Activated T-helper 9 cell treated with anti-CD3 and anti-CD28 coated beads, Interleukin-2, amount 50 U/mL, for 16 hours (primary cell): ENCODE results near the gene VENTX.

Experiments used
- DNase-seq: peaks from one replicate; pipeline ENCODE4 v3.0.0-alpha.2; 2020; ENCODE audit warnings: low read depth

Gene VENTX

GRCh38 chr10:133236401-133237240, 1.0 kb upstream of the VENTX start:
- no peak for DNase-seq

DNA sequence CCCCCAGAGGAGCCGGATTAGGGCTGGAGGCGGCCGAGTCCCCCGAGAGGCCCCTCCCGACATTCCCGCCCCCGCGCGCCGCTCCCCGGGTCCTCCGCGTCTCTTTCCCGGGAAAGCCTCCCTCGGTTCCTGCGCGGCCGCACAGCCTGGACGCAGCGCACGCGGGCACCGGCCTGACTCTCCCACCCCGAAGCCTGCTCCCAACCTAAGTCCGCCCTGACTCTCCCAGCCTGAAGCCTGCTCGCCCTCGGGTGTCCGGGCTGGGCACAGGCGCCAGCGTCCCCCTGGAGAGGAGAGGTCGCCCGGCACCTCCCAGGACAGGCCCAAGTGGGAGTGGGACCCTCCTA, 441 bp upstream of the VENTX start:
- DNase-seq, result no peak

GRCh38 chr10:133238466-133238804, 780 bp downstream of the VENTX start:
- DNase-seq, result no peak

DNA sequence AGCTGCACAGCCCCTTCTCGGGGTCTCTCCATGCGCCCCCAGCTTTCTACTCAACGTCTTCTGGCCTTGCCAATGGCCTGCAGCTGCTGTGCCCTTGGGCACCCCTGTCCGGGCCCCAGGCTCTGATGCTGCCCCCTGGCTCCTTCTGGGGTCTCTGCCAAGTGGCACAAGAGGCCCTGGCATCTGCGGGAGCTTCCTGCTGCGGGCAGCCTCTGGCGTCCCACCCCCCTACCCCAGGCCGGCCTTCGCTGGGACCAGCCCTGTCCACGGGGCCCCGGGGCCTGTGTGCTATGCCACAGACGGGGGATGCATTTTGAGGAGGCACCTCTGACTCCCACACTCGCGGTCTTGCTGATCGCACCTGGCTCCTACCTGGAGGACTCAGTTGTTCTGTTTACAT, 2.3 kb downstream of the VENTX start:
- no peak for DNase-seq

DNA sequence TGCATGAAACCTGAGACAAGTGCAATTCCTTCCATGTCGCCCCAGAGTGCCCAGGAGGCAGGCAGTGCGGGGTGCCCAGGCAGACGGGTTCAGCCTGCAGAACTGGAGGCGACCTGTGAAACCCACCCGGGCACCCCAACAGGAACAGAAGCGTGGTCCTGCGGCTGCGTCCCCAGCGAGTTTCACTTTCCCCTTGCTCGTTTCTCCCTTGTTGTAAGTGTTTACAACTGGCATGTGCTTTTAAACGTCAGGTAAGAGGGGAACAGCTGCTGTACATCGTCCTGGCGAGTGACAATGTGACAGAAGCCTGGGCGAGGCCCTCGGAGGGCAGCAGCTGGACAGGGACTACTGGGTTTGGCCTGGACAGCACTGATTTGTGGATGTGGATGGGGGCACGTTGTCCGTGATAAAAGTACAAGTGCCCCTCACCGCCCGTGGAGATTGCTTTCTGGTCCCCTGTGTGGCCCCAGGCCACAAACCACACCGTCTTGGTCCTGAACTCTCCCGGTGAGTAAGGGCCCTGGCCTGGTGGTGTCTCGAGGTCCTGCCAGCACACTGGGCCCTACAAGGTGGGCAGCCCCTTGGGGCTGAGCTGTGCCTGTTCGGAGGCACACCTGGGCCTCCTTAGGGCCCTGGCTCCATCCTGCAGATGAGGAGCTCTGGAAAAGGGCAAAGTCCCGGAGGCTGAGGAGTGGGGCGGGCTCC, 4.0 kb downstream of the VENTX start:
- DNase-seq, result no peak

DNA sequence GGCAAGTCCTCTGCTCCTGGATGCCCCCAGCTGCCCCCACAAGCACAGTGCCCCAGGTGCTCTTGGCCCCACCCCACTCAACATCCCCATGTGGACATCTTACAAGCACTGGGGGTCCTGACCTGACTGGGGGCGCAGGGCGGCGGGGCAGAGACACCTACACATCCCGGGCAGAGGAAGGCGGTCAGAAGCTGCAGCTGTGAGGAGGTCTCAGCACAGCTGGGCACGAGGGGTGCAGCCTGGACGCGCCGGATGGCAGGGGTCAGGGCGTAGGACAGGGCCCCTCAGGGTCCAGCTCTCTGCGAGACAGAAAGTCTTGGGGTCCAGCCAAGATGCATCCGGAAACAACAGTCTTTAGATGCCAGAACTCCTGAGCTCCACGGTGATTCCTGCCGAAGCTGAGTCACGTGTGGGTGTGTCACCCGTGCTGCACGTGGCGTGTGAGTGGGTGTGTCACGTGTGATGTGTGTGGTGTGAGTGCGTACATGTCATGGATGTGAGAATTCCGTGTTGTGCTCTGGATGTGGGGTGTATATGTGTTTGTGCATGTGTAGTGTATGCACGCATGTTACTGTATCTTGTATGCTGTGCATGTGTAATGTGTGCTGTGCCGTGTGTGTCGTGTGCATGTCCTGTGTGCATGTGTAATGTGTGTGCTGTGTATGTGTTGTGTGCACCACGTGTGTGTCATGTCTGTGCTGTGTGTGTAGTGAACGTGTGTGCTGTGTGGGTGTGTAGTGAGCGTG, 5.1 kb downstream of the VENTX start:
- DNase-seq, result no peak

GRCh38 chr10:133243593-133243992, 5.9 kb downstream of the VENTX start:
- DNase-seq, result no peak

- DNase-seq, result no peak
These were observed 8.0 kb downstream of the VENTX start for GRCh38 chr10:133245439-133246235.

DNA sequence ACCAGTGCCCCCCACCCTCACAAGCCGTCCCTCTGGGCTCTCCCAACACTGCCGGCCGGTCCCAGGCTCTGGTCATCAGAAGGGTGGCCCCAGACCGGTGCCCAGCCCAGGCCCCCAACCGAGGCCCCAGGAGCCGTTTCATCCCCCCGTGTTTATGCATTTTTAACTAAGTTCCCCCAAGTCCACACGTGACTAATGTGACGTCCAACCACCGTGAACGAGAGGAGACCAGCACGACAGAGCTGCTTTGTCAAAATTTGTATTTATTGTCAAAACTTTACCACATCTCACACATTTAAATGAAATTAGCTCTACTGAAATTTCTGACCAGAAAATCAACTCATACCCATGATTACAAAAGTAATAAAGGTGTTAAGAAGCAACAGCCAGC, 8.6 kb downstream of the VENTX start:
- DNase-seq, result no peak

- DNase-seq, result no peak
These were observed 10.2 kb downstream of the VENTX start for GRCh38 chr10:133247681-133248333.

GRCh38 chr10:133248334-133248715, 10.7 kb downstream of the VENTX start:
- no peak for DNase-seq

DNA sequence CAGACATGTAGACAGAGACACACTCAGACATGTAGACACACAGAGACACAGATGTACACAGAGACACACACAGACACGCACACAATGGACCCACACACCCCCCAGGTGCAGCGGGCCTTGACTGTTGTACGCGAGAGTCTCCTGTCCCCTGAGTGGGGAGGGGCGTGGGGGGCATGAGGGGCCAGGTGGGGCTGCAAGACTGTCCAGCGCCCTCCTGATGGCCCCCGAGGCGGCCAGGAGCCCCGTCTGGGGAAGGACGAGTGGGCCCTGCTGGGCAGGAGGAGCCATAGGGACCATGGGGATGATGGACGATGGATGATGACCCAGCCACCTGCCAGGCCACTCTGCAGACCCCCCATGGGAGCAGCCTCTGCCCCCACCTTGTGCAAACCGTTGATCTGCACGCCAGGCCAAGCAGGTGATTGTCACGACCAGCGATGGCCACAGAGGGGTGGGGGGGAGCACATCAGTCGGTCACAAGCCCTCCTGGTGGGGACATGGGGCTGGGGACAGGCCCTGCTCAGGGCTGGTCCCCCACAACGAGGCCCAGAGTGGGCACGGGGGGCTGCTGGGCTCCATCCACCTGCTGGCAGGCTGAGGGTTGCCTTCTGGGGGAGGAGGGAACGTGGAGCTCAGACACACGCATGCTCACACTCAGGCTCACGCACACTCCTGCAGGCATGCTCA, 11.6 kb downstream of the VENTX start:
- DNase-seq, result no peak

GRCh38 chr10:133249975-133250754, 12.5 kb downstream of the VENTX start:
- DNase-seq, result no peak

GRCh38 chr10:133251388-133252222, 13.9 kb downstream of the VENTX start:
- DNase-seq, result no peak

DNA sequence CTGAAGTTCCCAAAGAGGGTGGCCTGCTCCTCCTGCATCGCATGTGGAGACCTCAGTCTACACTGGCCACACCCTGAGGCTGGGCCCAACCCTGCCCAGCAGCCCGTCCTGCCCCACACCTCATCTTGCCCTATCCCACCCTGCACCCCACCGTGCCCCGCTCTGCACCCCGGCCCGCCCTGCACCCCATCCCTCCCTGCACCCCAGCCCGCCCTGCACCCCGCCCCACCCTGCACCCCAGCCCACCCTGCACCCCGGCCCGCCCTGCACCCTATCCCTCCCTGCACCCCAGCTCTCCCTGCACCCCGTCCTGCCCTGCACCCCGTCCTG, 14.5 kb downstream of the VENTX start:
- no peak for DNase-seq

- no peak for DNase-seq
These were observed 15.8 kb downstream of the VENTX start for GRCh38 chr10:133253361-133253955.

- no peak for DNase-seq
These were observed 16.9 kb downstream of the VENTX start for GRCh38 chr10:133254421-133255120.

DNA sequence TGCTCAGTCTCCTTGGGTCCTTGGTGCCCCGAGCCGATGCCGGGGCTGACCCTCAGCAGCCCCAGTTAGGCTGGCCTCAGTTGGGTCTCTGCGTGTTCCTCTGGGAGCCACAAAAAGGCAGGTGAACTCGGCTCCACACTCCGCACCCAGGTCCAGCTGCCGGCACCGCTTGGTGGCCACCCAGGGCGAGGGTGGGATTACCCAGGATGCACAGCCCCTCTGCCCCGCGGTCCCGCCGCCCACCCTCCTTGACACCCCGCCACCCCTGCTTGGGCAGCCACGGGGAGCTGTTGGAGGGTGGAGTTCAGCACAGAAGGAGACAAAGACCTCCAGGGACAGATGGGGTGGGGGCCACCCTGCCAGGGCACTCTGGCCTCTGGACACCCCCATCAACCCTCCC, 17.7 kb downstream of the VENTX start:
- no peak for DNase-seq
